ENCODE results near the gene SLIT1. TPM values are rescaled to one million over a fixed set of nuclear protein-coding genes. Genes with fewer than 3 reads are reported as not detected.
A peak's percentile ranks its signal among the peaks of the same experiment; 100 is the strongest.

The SLIT1 gene
- total and polyA plus RNA-seq, 2 of the 8 experiments (the other 6 are each of a cell fraction or from before 2014, with no cell fraction given): 0.70 to 0.88 TPM

DNA sequence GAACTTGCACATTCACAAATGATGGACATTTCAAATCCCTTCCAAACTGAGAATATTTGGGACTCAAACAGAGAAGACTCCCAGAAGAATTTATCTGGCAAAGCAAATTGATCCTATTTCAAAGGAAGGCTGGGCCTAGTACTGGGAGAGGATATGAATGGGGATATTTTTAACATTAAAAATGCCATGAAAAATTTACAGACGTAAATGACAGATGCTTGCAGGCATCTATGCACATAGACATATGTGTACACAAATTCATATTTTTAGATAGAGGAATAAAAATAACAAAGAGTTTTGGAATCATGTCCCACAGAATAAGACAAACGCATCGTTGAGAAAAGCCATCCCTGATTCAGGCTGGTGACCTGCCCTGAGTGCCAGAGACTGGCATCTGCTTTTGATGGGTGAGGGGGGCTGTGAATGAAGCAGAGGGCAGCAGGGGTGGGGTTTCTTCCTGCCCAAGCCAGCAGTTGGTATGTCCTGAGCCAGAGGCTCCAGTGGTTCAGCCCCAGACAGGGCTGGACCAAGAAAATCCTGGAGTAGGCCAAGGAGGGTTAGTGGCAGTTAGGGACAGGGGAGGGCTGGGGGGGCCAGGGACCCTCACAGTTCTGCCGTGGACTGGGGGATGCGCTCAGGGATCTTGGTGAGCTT, 138.5 kb downstream of the SLIT1 start:
- CTCF ChIA-PET (ENCODE audit: partially characterized antibody): interaction anchor here (0.8 to 2.1 kb wide), 6 partner anchors 9 to 187 kb away, joined by 3 to 13 read pairs (median 5); no protein-coding TSS in a partner anchor
- no peak overlapping the region for H4K8ac ChIP-seq (ENCODE audit: extremely low read depth, insufficient read depth, low read length)
- no peak for FAIRE-seq

More for the DNA sequence above, 138.5 kb downstream of the SLIT1 start:
- Histone ChIP-seq H3K9me3 (ENCODE audit: insufficient read depth in 2 of 2, low read depth in 1 of 2, low read length in 1 of 2) (no peaks in the 10 kb centered on the region), H3K36me3 (ENCODE audit: control insufficient read depth in 2 of 4, insufficient read depth in 4 of 4, low read length in 3 of 4) (no peaks in the 10 kb centered on the region), H3K79me2 (ENCODE audit: control insufficient read depth in 1 of 2, insufficient read depth in 2 of 2, low read length in 2 of 2) (no peaks in the 10 kb centered on the region), H3K18ac (ENCODE audit: extremely low read depth, low read length) (no peak overlapping the region), H2BK120ac (replicated peaks; ENCODE audit: low read depth, low read length) (no peak overlapping the region), H3K4ac (replicated peaks; ENCODE audit: insufficient read length, low read depth, low read length) (no peak overlapping the region), H3K79me1 (ENCODE audit: low read depth, low read length) (no peaks in the 10 kb centered on the region), H4K91ac (replicated peaks; ENCODE audit: insufficient read length, low read length) (no peak overlapping the region), H2BK15ac (ENCODE audit: low read length) (no peak overlapping the region), H3K23me2 (ENCODE audit: low read depth, low read length) (no peaks in the 10 kb centered on the region), H3K4me3 (ENCODE audit: extremely low read depth in 1 of 4, insufficient read depth in 2 of 4, low read depth in 3 of 4, low read length in 4 of 4) (no peak overlapping the region), H3K27ac (ENCODE audit: low read depth, low read length) (no peak overlapping the region), H3K14ac (ENCODE audit: insufficient read length) (no peak overlapping the region), H3K4me1 (replicated peaks in 1 of 4; ENCODE audit: control insufficient read depth in 3 of 4, insufficient read depth in 4 of 4, low read length in 3 of 4) (peaks cover 0 to 5% (median under 1%) of the 10 kb centered on the region in 4 experiments; a peak in 4 of 7 replicates), H3K56ac (replicated peaks; ENCODE audit: insufficient read length, low read depth, low read length) (no peak overlapping the region), H4K5ac (ENCODE audit: insufficient read length, low read depth, low read length) (no peak overlapping the region), H3K9ac (replicated peaks in 1 of 4; ENCODE audit: extremely low read depth in 1 of 4, low read depth in 3 of 4, low read length in 3 of 4) (no peak overlapping the region), H3K23ac (ENCODE audit: insufficient read length) (no peak overlapping the region), H4K20me1 (replicated peaks in 1 of 2; ENCODE audit: control insufficient read depth in 1 of 2, insufficient read depth in 2 of 2, low read length in 2 of 2) (no peaks in the 10 kb centered on the region), H2AK5ac (ENCODE audit: low read depth, low read length) (0 out of 2 replicates have a peak overlapping the region, but pooled peaks have one; percentile 24), H3K4me2 (ENCODE audit: insufficient read depth in 1 of 2, low read depth in 2 of 2, low read length in 2 of 2) (no peak overlapping the region), H2BK5ac (ENCODE audit: low read depth, low read length) (no peak overlapping the region), H2AFZ (ENCODE audit: low read length) (no peak overlapping the region), H2BK20ac (ENCODE audit: low read length) (no peak overlapping the region), H2BK12ac (ENCODE audit: low read depth, low read length) (no peak overlapping the region), H3K27me3 (replicated peaks in 1 of 4; ENCODE audit: control insufficient read depth in 3 of 4, extremely low read depth in 1 of 4, insufficient read depth in 3 of 4, low read length in 3 of 4) (no peaks in the 10 kb centered on the region)
- POLR2A ChIA-PET (ENCODE audit: partially characterized antibody): interaction anchor here (0.6 kb wide), 1 partner anchor 15 kb away, joined by 3 read pairs; no protein-coding TSS in a partner anchor
- no peak for DNase-seq (ENCODE audit: low read depth in 1 of 2, low spot score in 2 of 2)
- TF ChIP-seq SIX5 (IDR thresholded peaks at IDR 0.05; ENCODE audit: low read depth, low read length) (no peak), CHD1 (IDR thresholded peaks at IDR 0.05; ENCODE audit: low read depth, low read length) (no peak), SRF (IDR thresholded peaks at IDR 0.05; ENCODE audit: low read depth, low read length) (no peak), SIN3A (conservative IDR thresholded peaks at IDR 0.05 in 1 of 2, IDR thresholded peaks at IDR 0.05 in 1 of 2; ENCODE audit: low read depth in 1 of 2, low read length in 2 of 2) (no peak), BACH1 (IDR thresholded peaks at IDR 0.05; ENCODE audit: low read length) (no peak), EZH2 (IDR thresholded peaks at IDR 0.05; ENCODE audit: low read depth, low read length, severe bottlenecking) (no peak), MAFK (IDR thresholded peaks at IDR 0.05; ENCODE audit: low read depth, low read length) (no peak), NANOG (IDR thresholded peaks at IDR 0.05; ENCODE audit: insufficient read depth, low read depth, low read length, poor library complexity, severe bottlenecking) (no peak)
- TF ChIP-seq, protein P1, sequence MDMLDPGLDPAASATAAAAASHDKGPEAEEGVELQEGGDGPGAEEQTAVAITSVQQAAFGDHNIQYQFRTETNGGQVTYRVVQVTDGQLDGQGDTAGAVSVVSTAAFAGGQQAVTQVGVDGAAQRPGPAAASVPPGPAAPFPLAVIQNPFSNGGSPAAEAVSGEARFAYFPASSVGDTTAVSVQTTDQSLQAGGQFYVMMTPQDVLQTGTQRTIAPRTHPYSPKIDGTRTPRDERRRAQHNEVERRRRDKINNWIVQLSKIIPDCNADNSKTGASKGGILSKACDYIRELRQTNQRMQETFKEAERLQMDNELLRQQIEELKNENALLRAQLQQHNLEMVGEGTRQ (IDR thresholded peaks at IDR 0.05; ENCODE audit: low read length): no peak
- WGBS, 2 experiments (ENCODE audit: extremely low coverage in 1 of 2, insufficient coverage in 1 of 2, insufficient read length in 1 of 2, insufficient replicate concordance in 2 of 2, low coverage in 1 of 2, low lambda C conversion rate in 2 of 2, missing lambda C conversion rate in 1 of 2): 86% methylated on average over 5 of the region's 5 CpGs; no CpG with 5 or more reads in 1 of the 2 experiments

All from H1 (cell line).